Stimulated activated CD4-positive, alpha-beta T cell treated with anti-CD3 and anti-CD28 coated beads, Interleukin-15, amount 100 ng/mL, for 48 hours (primary cell): ENCODE data around the gene CLIC4.
"Not testable (repeated sequence)": the region's sequence is repeated elsewhere in the genome, so short reads cannot be mapped to it uniquely, and the experiment has no call there.

Experiments
- DNase-seq, 2 donors: peaks; one replicate each; pipeline ENCODE4 v3.0.0-alpha.2; 2020; ENCODE audit warnings: low read depth in 2 of 2

The CLIC4 gene

GRCh38 chr1:24875991-24876506 lies 130.8 kb downstream of the CLIC4 start:
- DNase-seq = no peak

GRCh38 chr1:24878045-24878444 lies 132.8 kb downstream of the CLIC4 start:
- no peak for DNase-seq

GRCh38 chr1:24878775-24879742 lies 133.8 kb downstream of the CLIC4 start:
- DNase-seq = no peak

DNA sequence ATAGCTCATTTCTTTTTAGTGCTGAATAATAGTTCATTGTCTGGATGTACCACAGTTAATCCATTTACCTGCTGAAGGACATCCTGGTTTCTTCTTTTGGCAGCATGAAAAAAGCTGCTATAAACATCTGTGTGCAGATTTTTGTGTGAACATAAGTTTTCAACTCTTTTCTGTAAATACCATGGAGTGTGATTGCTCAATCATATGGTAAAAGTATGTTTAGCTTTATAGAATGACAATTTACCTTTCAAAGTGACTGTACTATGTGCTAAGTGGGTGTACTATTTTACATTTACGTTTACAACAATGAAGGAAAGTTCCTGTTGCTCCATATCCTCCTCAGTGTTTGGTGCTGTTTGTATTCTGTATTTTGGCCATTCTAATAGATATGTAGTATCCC lies 135.8 kb downstream of the CLIC4 start:
- DNase-seq = no peak

GRCh38 chr1:24884751-24885150 lies 139.5 kb downstream of the CLIC4 start:
- no peak for DNase-seq

DNA sequence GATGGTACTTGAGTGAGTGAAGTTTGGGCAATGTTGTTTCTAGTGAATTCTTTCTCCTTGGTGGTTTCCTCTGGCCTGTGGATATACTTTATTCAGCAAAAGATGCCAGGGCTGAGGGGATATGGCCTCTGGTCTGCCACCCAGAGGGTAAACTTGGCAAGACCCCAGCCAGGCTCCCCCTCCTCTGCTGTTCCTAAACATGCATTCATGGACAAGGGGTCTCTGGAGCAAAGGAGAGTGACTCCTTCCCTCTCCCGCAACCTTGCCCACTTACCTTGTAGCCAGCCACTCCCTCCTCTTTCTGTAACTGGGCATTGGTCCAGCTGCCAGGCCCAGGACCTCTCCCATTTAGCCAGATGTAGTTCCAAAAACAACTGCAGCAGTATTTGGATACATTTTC lies 141.0 kb downstream of the CLIC4 start:
- DNase-seq = no peak

GRCh38 chr1:24888061-24888970 lies 143.1 kb downstream of the CLIC4 start:
- no peak for DNase-seq

- no peak for DNase-seq
Observed at GRCh38 chr1:24888971-24889676, 143.9 kb downstream of the CLIC4 start.

DNA sequence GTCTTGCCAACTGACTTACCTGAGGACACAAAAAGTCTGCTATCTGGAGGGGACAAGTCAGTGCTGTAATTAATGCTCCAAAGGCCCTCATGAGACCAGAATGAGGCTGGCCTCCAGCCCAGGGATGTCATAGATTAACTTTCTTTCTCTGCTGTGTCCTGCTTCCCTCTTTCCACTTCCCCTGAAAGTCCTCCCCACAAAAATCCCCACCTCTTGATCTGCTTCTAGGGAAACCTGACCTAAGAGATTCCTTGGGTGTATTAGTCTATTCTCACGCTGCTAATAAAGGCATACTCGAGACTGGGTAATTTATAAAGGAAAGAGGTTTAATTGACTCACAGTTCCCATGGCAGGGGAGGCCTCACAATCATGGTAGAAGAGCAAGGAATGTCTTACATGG lies 145.6 kb downstream of the CLIC4 start:
- DNase-seq = no peak

DNA sequence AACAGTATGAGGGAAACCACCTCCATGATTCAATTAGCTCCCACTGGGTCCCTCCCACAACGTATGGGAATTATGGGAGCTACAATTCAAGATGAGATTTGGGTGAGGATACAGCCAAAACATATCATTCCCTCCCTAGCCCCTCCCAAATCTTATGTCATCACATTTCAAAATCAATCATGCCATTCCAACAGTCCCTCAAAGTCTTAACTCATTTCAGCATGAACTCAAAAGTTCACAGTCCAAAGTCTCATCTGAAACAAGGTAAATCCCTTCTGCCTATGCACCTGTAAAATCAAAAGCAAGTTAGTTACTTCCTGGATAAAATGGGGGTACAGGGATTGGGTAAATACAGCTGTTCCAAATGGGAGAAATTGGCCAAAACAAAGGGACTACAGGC lies 146.1 kb downstream of the CLIC4 start:
- DNase-seq = not testable (repeated sequence)

- no peak for DNase-seq
Observed at GRCh38 chr1:24892188-24893153, 147.2 kb downstream of the CLIC4 start.

- DNase-seq = no peak
Observed at GRCh38 chr1:24893431-24893830, 148.2 kb downstream of the CLIC4 start.
